WTC11 (cell line): ENCODE results near the gene SHQ1. TPM values are rescaled to one million over a fixed set of nuclear protein-coding genes. Genes with fewer than 3 reads are reported as not detected.

Experiments
- ATAC-seq: fragments of 200-7000 bp; cut with Tn5 transposase; 2 replicates; pipeline ENCODE4 v1.10.0; 2021; ENCODE audit warnings: mild to moderate bottlenecking, moderate library complexity
- CTCF ChIA-PET: fragments of 300-600 bp; sonication (Branson Sonifier 250); formaldehyde crosslinking; loops from one replicate; lab custom pipeline; 2021; ENCODE audit warnings: antibody characterized with exemption; lab: Charles Lee
- POLR2A ChIA-PET: fragments of 350-600 bp; sonication (Branson Sonifier 250); formaldehyde crosslinking; loops from one replicate; lab custom pipeline; 2021; ENCODE audit warnings: antibody characterized with exemption; lab: Charles Lee
- DNase-seq: peaks from one replicate; pipeline ENCODE4 v3.0.0; 2021; ENCODE audit warnings: low spot score
- H3K27ac Mint-ChIP-seq: 2 replicates; pipeline ENCODE4 v1.8.0; 2021; ENCODE audit warnings: mixed read lengths
- H3K27me3 Mint-ChIP-seq: 2 replicates; pipeline ENCODE4 v1.8.0; 2021; ENCODE audit warnings: low read depth, mild to moderate bottlenecking, moderate library complexity, mixed read lengths
- H3K36me3 Mint-ChIP-seq: 2 replicates; pipeline ENCODE4 v1.8.0; 2021; ENCODE audit warnings: mixed read lengths
- H3K4me1 Mint-ChIP-seq: 2 replicates; pipeline ENCODE4 v1.8.0; 2022; ENCODE audit warnings: mixed read lengths
- H3K4me3 Mint-ChIP-seq: 2 replicates; pipeline ENCODE4 v1.8.0; 2021; ENCODE audit warnings: mild to moderate bottlenecking, moderate library complexity, mixed read lengths
- H3K9me3 Mint-ChIP-seq: 2 replicates; pipeline ENCODE4 v1.8.0; 2021; ENCODE audit warnings: mixed read lengths
- CREM ChIP-seq: sonication (generic); formaldehyde crosslinking; IDR thresholded peaks from 2 replicates; pipeline ENCODE4 v1.8.1; 2022; ENCODE audit warnings: mild to moderate bottlenecking, missing genetic modification reagents, moderate library complexity
- ELF4 ChIP-seq: sonication (generic); formaldehyde crosslinking; IDR thresholded peaks from 2 replicates; pipeline ENCODE4 v1.8.1; 2022; ENCODE audit warnings: low read depth, mild to moderate bottlenecking, moderate library complexity, missing genetic modification reagents
- ESRRA ChIP-seq: sonication (generic); formaldehyde crosslinking; IDR thresholded peaks from 2 replicates; pipeline ENCODE4 v1.8.1; 2022; ENCODE audit warnings: mild to moderate bottlenecking, missing genetic modification reagents, borderline replicate concordance
- JAZF1 ChIP-seq: fragments of 250-450 bp; sonication (Bioruptor Pico); IDR thresholded peaks from 2 replicates; pipeline ENCODE4 v1.9.0; 2021; ENCODE audit warnings: moderate library complexity, mild to moderate bottlenecking, inconsistent platforms
- JUN ChIP-seq: sonication (generic); formaldehyde crosslinking; IDR thresholded peaks from 2 replicates; pipeline ENCODE4 v1.8.0; 2023; ENCODE audit warnings: mild to moderate bottlenecking, missing genetic modification reagents
- NR1H2 ChIP-seq: sonication (generic); formaldehyde crosslinking; IDR thresholded peaks from 2 replicates; pipeline ENCODE4 v1.9.0; 2021; ENCODE audit warnings: mild to moderate bottlenecking, moderate library complexity, missing genetic modification reagents
- NR2C2 ChIP-seq: sonication (generic); formaldehyde crosslinking; IDR thresholded peaks from 2 replicates; pipeline ENCODE4 v1.8.0; 2022; ENCODE audit warnings: mild to moderate bottlenecking, missing genetic modification reagents
- SMAD3 ChIP-seq: sonication (generic); formaldehyde crosslinking; IDR thresholded peaks from 2 replicates; pipeline ENCODE4 v1.8.0; 2022; ENCODE audit warnings: missing genetic modification reagents, mild to moderate bottlenecking, borderline replicate concordance
- SOX15 ChIP-seq: fragments of 250-450 bp; sonication (Bioruptor Pico); IDR thresholded peaks from 2 replicates; pipeline ENCODE4 v1.9.0; 2021; ENCODE audit warnings: mild to moderate bottlenecking
- TEAD4 ChIP-seq: sonication (generic); formaldehyde crosslinking; IDR thresholded peaks from 2 replicates; pipeline ENCODE4 v1.8.0; 2022; ENCODE audit warnings: mild to moderate bottlenecking, missing genetic modification reagents
- TP53 ChIP-seq: sonication (generic); formaldehyde crosslinking; IDR thresholded peaks from 2 replicates; pipeline ENCODE4 v1.8.1; 2023; ENCODE audit warnings: mild to moderate bottlenecking, missing genetic modification reagents
- ZNF138 ChIP-seq: sonication (generic); formaldehyde crosslinking; conservative IDR thresholded peaks from 2 replicates; pipeline ENCODE4 v1.8.1; 2022; ENCODE audit warnings: mild to moderate bottlenecking, moderate library complexity, missing genetic modification reagents
- total RNA-seq: library from RNA; stranded (reverse); gene quantifications from 3 replicates; pipeline ENCODE4 v1.2.3, GENCODE V29; 2021
- TF ChIP-seq, protein P1 (sequence below): sonication (generic); formaldehyde crosslinking; conservative IDR thresholded peaks from 2 replicates; pipeline ENCODE4 v1.8.1; 2023; ENCODE audit warnings: mild to moderate bottlenecking, low read depth, missing genetic modification reagents, moderate library complexity
- TF ChIP-seq, protein P2 (sequence below): sonication (generic); formaldehyde crosslinking; IDR thresholded peaks from 2 replicates; pipeline ENCODE4 v1.8.0; 2022; ENCODE audit warnings: mild to moderate bottlenecking, missing genetic modification reagents
- TF ChIP-seq, protein P3 (sequence below): fragments of 250-450 bp; sonication (Bioruptor Pico); IDR thresholded peaks from 2 replicates; pipeline ENCODE4 v2.1.2; 2022; ENCODE audit warnings: mild to moderate bottlenecking, moderate library complexity

Gene SHQ1
- total RNA-seq, 1 experiment from 2014 or later, result 29.1 TPM

DNA sequence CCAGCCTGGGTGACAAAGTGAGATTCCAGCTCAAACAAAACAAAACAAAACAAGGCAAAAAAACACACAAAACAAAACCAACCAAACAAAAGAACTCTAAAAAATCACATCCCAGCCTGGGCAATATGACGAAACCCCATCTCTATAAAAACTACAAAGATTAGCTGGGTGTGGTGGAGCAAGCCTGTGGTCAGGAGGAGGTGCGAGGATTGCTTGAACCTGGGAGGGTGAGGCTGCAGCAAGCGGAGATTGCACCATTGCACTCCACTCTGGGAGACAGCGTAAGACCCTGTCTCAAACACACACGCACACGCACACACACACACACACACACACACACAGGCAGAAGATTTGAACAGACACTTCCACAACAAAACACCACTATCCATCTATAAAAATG lies 99.6 kb downstream of the SHQ1 start:
- no peak overlapping the region; the same call in 1 of the 2 replicates for H3K27ac Mint-ChIP-seq
- CTCF ChIA-PET, result no interaction called here
- no peak for TF ChIP-seq CREM (CRISPR knock-in tag)
- no peak for TF ChIP-seq ELF4 (CRISPR knock-in tag)
- no peak for TF ChIP-seq TEAD4 (CRISPR knock-in tag)
- no peak for TF ChIP-seq JAZF1 (CRISPR knock-in tag)
- TF ChIP-seq TP53, result no peak
- TF ChIP-seq, protein P1, sequence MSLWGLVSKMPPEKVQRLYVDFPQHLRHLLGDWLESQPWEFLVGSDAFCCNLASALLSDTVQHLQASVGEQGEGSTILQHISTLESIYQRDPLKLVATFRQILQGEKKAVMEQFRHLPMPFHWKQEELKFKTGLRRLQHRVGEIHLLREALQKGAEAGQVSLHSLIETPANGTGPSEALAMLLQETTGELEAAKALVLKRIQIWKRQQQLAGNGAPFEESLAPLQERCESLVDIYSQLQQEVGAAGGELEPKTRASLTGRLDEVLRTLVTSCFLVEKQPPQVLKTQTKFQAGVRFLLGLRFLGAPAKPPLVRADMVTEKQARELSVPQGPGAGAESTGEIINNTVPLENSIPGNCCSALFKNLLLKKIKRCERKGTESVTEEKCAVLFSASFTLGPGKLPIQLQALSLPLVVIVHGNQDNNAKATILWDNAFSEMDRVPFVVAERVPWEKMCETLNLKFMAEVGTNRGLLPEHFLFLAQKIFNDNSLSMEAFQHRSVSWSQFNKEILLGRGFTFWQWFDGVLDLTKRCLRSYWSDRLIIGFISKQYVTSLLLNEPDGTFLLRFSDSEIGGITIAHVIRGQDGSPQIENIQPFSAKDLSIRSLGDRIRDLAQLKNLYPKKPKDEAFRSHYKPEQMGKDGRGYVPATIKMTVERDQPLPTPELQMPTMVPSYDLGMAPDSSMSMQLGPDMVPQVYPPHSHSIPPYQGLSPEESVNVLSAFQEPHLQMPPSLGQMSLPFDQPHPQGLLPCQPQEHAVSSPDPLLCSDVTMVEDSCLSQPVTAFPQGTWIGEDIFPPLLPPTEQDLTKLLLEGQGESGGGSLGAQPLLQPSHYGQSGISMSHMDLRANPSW (CRISPR knock-in tag), result no peak
- TF ChIP-seq, protein P2, sequence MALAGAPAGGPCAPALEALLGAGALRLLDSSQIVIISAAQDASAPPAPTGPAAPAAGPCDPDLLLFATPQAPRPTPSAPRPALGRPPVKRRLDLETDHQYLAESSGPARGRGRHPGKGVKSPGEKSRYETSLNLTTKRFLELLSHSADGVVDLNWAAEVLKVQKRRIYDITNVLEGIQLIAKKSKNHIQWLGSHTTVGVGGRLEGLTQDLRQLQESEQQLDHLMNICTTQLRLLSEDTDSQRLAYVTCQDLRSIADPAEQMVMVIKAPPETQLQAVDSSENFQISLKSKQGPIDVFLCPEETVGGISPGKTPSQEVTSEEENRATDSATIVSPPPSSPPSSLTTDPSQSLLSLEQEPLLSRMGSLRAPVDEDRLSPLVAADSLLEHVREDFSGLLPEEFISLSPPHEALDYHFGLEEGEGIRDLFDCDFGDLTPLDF (CRISPR knock-in tag), result no peak
- TF ChIP-seq SMAD3, result no peak
- TF ChIP-seq, protein P3, sequence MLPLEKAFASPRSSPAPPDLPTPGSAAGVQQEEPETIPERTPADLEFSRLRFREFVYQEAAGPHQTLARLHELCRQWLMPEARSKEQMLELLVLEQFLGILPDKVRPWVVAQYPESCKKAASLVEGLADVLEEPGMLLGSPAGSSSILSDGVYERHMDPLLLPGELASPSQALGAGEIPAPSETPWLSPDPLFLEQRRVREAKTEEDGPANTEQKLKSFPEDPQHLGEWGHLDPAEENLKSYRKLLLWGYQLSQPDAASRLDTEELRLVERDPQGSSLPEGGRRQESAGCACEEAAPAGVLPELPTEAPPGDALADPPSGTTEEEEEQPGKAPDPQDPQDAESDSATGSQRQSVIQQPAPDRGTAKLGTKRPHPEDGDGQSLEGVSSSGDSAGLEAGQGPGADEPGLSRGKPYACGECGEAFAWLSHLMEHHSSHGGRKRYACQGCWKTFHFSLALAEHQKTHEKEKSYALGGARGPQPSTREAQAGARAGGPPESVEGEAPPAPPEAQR (CRISPR knock-in tag), result no peak
- no peak for TF ChIP-seq ZNF138 (CRISPR knock-in tag)
- no peak for TF ChIP-seq JUN (CRISPR knock-in tag)
- TF ChIP-seq ESRRA, result no peak

DNA sequence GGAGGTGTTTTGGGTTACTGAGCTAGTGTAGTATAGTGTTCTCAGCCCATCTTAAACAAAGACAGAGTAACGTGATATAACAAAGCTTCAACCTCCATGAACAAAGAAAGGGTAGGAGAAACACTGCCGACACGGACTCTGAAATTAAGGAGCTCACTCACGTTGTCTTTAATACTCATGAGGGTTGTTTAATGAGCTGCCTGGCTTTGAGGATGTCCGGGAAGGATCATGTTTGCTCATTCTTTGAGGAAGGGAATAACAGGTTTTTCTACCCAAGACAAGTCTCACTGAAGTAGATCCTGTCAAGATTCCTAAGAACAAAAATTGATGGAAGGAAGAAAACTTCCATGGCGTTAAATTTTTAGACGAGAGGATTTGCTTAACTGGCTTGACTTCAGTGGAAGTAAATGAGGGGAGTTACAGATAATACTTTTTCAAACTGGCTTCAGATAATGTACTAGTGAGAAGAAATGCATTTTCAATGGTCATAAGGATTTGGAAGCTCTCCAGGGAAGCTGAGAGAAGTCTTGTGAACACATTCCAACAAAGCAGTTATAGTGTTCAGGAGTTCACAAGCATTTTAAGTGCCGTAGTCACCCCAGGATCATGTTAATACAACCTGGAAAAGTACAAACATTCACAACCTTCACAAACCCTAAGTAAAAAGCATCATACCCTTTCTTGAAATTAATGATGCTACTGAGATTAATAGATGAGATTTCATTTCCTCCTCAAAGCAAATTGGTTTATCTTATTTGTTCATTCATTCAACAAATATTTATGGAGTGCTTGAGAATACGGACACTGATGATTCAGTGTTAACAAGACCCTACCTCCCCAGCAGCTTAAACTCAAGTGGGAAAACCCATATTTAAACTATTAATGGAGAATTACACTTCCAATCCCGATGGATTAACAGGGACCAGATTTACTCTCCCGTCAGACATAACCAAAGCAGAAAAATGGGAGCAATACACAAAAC lies 101.5 kb downstream of the SHQ1 start:
- Mint-ChIP-seq H3K4me1 (peaks cover 26% of the 10 kb centered on the region), H3K9me3 (no peaks in the 10 kb centered on the region), H3K27me3 (no peaks in the 10 kb centered on the region), H3K4me3 (no peak overlapping the region), H3K27ac (peak overlapping the region; percentile 44), H3K36me3 (no peaks in the 10 kb centered on the region)
- TF ChIP-seq NR2C2 (CRISPR knock-in tag) (no peak), SOX15 (CRISPR knock-in tag) (no peak), NR1H2 (CRISPR knock-in tag) (no peak)
- ChIA-PET CTCF (interaction anchor here (0.6 to 0.7 kb wide), 4 partner anchors 25 to 272 kb away, joined by 3 to 4 read pairs (median 3); no protein-coding TSS in a partner anchor), POLR2A (no interaction called here)
- ATAC-seq (no peak), DNase-seq (no peak)

More for the DNA sequence above, 99.6 kb downstream of the SHQ1 start:
- H3K4me1 Mint-ChIP-seq, result peaks cover 24% of the 10 kb centered on the region
- DNase-seq, result no peak
- ATAC-seq, result no peak
- no peak overlapping the region for H3K4me3 Mint-ChIP-seq
- no peaks in the 10 kb centered on the region for H3K27me3 Mint-ChIP-seq
- POLR2A ChIA-PET, result interaction anchor here (0.7 kb wide), 1 partner anchor 469 kb away, joined by 3 read pairs; no protein-coding TSS in a partner anchor
- H3K9me3 Mint-ChIP-seq, result no peaks in the 10 kb centered on the region
- 0 out of 2 replicates have a peak, but pooled peaks cover 2% of the 10 kb centered on the region for H3K36me3 Mint-ChIP-seq
